ENCODE results near the gene PICK1.

The PICK1 gene

GRCh38 chr22:38056969-38057891 lies at the start of gene PICK1:
PICK1 (plus strand) TSS chr22:38057404; CDS start chr22:38057810, 406 bp downstream.
- DNase-seq, result peak; percentile 85

GRCh38 chr22:38009000-38009806 lies 48.0 kb upstream of the PICK1 start:
- no peak for DNase-seq

GRCh38 chr22:38012604-38013072 lies 44.6 kb upstream of the PICK1 start:
- no peak for DNase-seq

- no peak for DNase-seq
These were observed 43.1 kb upstream of the PICK1 start for GRCh38 chr22:38014083-38014482.

GRCh38 chr22:38016182-38017151 lies 40.7 kb upstream of the PICK1 start:
- DNase-seq, result no peak

- no peak for DNase-seq
These were observed 39.8 kb upstream of the PICK1 start for GRCh38 chr22:38017272-38017920.

- no peak for DNase-seq
These were observed 39.0 kb upstream of the PICK1 start for GRCh38 chr22:38017939-38018885.

GRCh38 chr22:38018938-38019827 lies 38.0 kb upstream of the PICK1 start:
- DNase-seq, result no peak

GRCh38 chr22:38021206-38021605 lies 36.0 kb upstream of the PICK1 start:
- DNase-seq, result no peak

- DNase-seq, result no peak
These were observed 34.2 kb upstream of the PICK1 start for GRCh38 chr22:38023045-38023444.

GRCh38 chr22:38025514-38025913 lies 31.7 kb upstream of the PICK1 start:
- no peak for DNase-seq

GRCh38 chr22:38026130-38027111 lies 30.8 kb upstream of the PICK1 start:
- DNase-seq, result no peak

GRCh38 chr22:38027487-38027886 lies 29.7 kb upstream of the PICK1 start:
- DNase-seq, result no peak

GRCh38 chr22:38028344-38029130 lies 28.7 kb upstream of the PICK1 start:
- DNase-seq, result no peak

- DNase-seq, result no peak
These were observed 27.8 kb upstream of the PICK1 start for GRCh38 chr22:38029370-38029769.

- DNase-seq, result no peak
These were observed 27.3 kb upstream of the PICK1 start for GRCh38 chr22:38029901-38030300.

- DNase-seq, result no peak
These were observed 26.7 kb upstream of the PICK1 start for GRCh38 chr22:38030311-38031133.

All from NCI-H510A (cell line).